Measurements from ENCODE around the gene IFITM1.
A peak's percentile ranks its signal among the peaks of the same experiment; 100 is the strongest.
"Not testable (repeated sequence)": the region's sequence is repeated elsewhere in the genome, so short reads cannot be mapped to it uniquely, and the experiment has no call there.

Gene IFITM1

GRCh38 chr11:282630-283360 lies 31.0 kb upstream of the IFITM1 start:
- DNase-seq = no peak

DNA sequence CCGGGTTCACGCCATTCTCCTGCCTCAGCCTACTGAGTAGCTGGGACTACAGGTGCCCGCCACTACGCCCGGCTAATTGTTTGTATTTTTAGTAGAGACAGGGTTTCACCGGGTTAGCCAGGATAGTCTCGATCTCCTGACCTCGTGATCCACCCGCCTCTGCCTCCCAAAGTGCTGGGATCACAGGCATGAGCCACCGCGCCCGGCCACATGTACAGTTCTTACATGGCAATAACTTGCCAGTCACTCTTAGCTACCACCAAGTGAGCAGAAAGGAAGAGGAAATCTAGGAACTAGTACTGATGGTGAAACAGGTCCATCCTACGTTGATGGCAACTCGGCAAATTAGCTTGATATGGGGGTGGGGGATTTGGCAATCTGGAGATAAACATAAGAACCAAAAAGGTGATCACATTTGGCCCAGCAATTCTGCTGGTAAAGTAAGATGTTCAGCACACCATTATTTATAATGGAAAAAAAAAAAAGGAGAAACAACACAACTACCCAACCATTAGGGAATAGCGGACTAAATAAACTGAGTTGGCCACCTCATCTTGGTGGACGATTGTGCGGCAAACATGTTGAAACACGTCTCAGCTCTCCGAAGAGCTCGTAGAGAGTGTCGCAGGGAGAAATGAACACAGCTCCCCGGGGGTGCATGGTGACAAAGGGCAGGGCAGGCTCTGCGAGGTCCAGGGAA lies 30.3 kb upstream of the IFITM1 start:
- no peak for DNase-seq

DNA sequence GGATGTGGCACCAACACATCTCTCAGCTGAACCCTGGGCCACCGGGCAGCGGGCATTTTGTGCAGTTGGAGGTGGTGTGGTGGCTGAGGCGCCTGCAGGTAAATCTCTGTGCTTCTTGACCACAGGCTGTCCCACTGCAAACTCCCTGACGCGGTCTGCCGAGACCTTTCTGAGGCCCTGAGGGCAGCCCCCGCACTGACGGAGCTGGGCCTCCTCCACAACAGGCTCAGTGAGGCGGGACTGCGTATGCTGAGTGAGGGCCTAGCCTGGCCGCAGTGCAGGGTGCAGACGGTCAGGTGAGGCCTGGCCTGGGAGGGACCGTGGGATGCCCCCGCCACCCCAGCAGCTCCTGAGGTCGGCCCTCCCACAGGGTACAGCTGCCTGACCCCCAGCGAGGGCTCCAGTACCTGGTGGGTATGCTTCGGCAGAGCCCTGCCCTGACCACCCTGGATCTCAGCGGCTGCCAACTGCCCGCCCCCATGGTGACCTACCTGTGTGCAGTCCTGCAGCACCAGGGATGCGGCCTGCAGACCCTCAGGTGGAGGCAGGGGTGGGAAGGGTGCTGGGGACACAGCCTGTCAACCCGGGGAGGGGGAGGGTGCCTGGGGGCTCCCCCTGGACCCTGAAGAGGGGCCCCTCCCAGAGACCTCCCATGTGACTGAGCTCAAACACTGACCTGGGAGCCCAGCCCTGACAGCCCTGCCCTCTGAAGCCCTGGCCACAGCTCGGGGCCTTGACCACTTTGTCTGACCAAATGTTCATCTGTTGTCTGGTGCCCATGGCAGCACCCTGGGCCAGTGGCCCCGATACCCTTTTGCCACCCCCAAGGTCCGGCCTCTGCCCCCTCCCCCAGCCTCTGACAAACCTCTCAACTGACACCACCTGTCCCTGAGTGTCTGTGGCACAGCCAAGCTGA lies 29.5 kb upstream of the IFITM1 start:
- DNase-seq = no peak

- DNase-seq = no peak
These were observed 28.6 kb upstream of the IFITM1 start for GRCh38 chr11:285021-285893.

GRCh38 chr11:285894-286220 lies 28.0 kb upstream of the IFITM1 start:
- DNase-seq = no peak

- DNase-seq = not testable (repeated sequence)
These were observed 26.6 kb upstream of the IFITM1 start for GRCh38 chr11:286977-287820.

GRCh38 chr11:287821-288477 lies 25.9 kb upstream of the IFITM1 start:
- no peak for DNase-seq

DNA sequence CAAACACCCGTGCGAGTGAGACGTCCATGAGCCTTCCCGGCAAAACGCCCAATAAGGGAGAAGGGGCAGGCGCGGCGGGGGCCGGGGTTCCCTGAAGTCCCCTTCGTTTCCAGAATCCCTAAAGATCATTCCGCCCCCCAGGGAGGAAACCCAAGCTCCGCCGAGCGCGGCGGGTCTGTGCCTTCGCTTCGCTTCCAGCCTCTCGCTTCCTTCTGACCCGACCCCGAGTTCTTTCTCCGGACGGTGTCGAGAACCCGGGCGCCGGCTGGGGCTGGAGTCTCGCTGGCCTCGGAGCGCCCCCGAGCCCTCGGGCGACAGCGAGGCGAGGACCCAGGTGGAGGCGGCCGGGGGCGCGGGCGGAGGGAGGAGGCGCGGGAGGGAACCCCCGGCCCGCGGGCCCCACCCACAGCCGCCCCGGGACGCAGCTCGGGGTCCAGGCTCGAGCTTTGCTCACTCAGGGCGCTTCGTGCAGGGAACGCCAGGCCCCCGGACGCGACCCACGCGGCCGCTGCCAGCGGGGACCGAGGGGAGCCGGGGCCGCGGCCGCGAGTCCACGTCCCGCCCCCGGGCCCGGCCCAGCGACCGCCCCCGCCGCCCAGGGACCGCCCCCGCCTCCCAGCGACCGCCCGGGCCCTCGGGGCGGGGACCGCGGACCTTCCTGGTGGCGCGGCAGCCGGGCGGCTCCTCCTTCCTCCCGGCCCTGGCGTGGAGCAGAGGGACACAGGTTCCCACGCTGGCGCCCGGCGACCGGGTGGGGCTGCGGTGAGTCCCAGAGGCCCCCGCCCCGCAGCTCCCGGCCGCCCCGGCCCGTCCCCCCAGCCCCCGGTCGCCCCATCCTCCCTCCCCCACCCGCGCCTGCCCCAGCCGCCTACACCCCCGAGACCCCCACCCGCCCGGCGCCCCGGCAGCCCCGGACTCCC lies 25.1 kb upstream of the IFITM1 start, which contains the start of gene PGGHG:
TSS of gene PGGHG (plus strand) at position 649 of the 920 bp plus-strand sequence. CDS start 691 bp downstream, outside the sequence.
- DNase-seq = peak; percentile 67

- no peak for DNase-seq
These were observed 24.5 kb upstream of the IFITM1 start for GRCh38 chr11:289398-289711.

DNA sequence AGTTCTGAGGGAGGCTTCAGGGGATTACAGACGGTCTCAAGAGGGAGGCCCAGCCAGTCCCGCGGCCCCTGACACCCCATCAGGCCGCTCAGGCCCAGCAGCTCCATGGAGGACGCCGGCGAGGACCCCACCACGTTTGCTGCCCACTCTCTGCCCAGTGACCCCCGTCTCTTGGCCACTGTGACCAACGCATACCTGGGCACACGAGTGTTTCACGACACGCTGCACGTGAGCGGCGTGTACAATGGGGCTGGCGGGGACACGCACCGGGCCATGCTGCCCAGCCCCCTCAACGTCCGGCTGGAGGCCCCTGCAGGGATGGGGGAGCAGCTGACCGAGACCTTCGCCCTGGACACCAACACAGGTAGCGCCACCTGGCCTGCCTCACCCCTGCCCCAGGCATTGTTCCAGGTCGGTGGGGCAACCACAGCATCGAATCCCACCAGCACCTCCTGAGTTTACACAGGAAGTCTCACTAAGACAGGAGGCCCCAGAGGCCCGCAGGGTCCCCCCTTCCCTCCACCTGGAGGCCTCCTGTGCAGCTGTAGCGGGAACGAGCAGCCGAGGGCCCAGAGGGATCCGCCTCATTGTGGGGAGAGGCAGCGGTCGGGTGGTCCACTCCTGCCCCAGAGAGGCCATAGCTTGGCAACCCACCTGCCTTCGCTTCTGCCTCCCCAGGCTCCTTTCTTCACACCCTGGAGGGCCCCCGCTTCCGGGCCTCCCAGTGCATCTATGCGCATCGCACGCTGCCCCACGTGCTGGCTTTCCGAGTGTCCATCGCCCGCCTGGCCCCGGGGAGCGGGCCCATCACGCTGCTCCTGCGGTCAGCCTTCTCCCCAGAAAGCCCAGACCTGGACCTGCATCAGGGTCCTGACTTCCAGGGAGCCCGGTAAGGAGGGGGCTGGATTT lies 23.9 kb upstream of the IFITM1 start:
- no peak for DNase-seq

GRCh38 chr11:290621-291231 lies 23.1 kb upstream of the IFITM1 start:
- no peak for DNase-seq

DNA sequence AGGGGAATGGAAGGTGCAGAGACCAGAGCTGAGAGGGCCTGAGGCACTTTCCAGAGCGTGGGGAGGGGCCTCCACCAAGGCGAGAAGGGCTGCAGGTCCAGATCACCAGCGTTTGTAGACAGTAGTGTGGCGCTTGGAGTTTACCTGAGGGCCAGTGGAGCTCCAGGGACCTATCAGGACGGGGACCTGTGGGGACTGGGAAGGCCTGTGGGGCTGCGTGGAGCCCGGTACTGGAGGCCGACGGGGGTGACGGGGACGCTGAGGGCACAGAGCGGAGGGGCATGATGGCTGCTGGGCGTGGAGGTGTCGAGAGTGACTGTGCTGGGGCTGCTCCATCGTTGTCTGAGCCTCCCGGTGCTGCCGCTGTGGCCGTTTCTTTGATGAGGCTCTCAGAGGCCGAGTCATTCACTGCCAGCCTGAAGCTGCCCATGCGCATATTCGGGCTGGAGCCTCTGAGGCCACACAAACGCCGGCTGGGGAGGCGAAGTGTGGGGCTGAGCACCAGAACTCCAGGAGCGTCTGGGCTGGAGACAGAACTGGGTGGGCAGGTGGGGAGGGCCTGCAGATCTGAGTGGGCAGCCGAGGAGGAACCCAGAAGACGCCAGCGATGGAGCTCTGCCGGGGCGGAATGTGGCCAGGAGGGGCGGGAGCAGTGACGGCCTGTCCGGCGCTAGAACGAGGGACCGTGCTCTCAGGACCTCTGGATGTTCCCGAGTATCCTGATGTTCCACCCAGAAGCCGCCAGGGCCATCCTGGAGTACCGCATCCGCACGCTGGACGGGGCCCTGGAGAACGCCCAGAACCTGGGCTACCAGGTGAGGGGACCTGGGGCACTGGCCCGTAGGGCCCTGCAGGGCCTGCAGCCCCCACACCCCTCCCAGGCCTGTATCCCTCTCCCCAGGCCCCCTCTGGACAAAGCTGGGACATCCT lies 22.3 kb upstream of the IFITM1 start:
- no peak for DNase-seq

GRCh38 chr11:292211-293121 lies 21.4 kb upstream of the IFITM1 start:
- DNase-seq = no peak

DNA sequence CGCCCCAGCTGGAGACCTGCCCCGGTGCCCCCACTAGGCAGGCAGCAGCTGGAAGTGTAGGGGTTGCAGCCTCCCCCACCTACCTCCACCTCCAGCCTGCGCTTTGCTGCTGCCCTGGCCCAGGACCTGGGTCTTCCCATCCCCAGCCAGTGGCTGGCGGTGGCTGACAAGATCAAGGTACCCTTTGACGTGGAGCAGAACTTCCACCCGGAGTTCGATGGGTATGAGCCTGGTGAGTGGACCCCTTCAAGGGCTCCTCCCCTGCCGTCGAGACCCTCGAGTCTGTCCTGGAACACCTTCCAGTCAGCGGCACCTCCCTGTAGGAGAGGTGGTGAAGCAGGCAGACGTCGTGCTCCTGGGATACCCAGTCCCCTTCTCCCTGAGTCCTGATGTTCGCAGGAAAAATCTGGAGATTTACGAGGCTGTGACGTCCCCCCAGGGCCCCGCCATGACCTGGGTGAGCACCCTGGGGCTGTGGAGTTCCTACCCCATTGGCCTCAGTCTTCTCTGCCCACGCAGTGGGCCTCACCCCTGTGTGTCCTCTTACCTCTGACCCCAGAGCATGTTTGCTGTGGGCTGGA lies 20.5 kb upstream of the IFITM1 start:
- DNase-seq = no peak

- no peak for DNase-seq
These were observed 19.8 kb upstream of the IFITM1 start for GRCh38 chr11:293852-294661.
